Glomerular endothelial cell (primary cell): Measurements from ENCODE around the gene ARHGAP42. TPM values are rescaled to one million over a fixed set of nuclear protein-coding genes. Genes with fewer than 3 reads are reported as not detected.

Experiments
- DNase-seq: peaks from one replicate; pipeline ENCODE4 v3.0.0-alpha.2; 2011; ENCODE audit warnings: low read depth, low spot score; ENCODE audit errors: extremely low read depth
- total RNA-seq: library from RNA; depleted of rRNA; stranded (reverse); fragments of >200 nt; gene quantifications from 2 replicates; pipeline ENCODE4 v1.2.3, GENCODE V29; 2015

The ARHGAP42 gene
- total RNA-seq, 1 donor from 2014 or later, result 11.9 TPM

DNA sequence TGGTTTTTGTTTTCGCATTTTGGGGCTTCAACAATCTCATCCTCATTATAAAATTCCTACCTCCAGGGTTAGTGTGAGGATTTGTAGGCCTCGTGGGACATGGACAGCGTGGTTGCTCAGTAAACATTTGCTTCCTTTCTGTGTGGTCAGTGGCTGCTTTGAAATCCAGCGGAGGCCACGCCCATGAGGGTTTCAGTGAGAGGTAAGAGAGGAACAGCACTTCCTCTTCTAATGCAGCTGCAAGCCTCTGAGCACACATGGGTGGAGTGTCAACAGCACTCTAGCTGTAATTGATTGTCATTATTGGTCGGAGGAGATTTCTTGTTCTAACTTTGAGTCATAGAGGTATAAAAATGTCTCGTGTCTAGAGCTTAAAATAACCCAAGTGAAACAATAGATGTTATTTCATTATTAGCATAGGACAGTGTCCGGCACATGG is 6.0 kb upstream of the ARHGAP42 start:
- no peak for DNase-seq

DNA sequence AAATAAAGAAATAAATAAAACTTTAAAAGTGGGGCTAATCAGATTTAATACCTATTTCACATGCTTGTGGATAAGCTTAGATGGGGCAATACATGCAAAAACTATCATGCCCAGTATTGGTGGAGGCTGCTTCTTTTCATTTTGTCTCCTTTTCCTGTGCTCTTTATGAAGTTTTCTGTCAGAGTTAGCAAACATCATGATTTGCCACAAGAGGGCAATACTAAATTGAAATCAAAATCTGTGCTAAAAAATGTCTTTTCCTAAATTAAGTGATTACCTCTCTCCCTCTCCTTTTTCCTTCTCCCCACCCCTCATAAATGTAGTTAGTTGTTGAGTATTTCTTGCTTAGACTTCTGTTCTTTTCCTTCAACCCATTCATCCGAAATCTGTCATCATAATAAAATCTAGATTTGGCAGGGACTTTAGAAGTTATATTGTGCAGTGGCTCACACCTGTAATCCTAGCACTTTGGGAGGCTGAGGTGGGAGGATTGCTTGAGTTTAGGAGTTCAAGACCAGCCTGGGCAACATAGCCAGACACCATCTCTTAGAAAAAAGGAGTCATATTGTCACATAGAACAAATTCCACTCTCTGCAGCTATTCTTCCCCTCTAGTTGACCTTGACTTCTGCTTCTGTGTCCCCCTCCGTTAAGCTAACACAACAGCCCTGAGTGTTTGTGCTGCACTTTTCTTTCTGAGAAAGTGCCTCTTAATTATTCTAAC is 4.7 kb upstream of the ARHGAP42 start:
- DNase-seq, result no peak

DNA sequence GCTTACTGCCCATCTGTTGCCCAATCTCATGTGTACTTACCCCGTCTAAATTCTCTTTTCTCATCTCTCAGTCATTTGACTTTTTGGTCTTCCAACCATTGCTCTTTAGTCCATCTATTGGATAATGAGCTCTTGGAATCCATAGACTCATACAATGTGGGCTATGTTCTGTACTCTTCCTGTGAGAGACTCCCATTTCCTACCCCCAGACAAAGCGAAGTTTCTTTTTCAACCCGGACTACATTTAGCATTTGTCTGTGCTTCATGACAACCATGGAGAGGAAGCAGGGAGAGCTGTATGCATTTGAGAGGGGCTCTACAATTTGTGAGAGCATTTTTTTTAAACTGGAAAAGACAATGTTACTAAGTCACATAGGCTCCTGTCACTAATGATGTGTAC is 4.0 kb upstream of the ARHGAP42 start:
- DNase-seq, result no peak

DNA sequence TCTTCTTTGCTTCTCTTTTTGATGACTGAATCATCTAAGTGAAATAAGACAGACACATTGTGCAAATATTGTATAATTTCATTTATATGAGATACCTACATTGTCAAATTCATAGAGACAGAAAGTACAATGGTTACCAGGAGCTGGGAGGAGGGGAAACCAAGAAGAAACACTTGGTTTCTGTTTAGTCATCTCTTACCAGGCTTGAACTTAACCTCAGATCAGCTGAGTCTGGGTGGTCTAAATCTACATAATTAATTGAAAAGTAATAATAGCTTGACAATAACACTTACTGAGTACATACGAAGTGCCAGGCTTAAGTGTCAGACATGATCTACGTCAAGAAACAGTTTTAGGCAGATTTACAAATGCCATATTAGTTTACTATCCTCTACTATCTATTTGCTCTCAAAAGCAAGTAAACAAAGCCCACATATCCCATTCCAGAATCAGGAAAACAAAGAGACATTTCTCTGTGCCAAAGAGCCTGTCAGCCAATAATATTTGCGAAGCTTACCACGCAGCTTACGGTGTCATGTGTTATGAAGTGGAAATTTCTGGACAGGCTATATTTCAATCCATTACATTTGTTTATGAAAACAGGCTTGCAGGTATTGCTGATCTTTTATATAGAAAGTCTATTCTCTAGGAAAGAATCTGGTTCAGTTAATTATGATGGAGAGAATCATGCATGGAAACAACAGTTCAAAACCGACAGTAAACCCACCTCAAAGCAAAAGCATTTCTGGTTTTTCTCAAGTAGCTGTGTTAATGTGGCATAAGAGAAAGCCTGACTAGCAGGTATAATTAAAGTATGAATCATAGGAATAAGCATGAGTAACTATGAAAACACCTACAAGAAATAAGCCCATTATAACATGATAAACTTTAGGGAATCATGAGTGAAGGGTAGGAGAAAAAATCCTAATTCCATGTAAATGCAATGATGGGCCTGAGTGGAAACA is 2.7 kb upstream of the ARHGAP42 start:
- no peak for DNase-seq

DNA sequence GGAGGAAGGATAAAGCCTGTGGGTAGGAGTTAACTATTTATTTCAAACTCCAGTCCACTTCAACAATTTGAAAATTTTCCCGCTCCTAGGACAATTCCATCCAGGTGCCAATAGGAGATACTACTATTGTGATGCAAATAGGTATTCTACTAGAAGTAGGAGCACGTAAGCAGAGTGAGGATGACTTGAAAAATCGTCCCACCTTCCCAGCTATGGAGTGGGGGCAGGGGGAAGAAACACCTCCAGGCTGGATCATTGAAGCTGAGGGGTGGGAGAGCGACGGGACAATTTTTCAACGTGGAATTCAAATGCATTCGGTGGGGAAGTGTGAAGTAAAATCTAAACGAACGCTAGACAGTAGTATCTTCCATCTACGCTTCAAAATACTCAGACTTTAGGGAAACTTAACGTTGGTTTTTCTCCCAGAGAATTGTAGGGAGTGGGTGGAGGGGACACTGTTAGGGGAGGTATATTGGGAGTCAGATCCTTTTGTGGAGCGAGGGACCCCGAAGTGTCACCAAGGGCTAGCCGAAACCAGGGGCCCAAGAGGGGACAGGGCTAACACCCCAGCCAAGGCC is 523 bp upstream of the ARHGAP42 start:
- DNase-seq, result no peak

DNA sequence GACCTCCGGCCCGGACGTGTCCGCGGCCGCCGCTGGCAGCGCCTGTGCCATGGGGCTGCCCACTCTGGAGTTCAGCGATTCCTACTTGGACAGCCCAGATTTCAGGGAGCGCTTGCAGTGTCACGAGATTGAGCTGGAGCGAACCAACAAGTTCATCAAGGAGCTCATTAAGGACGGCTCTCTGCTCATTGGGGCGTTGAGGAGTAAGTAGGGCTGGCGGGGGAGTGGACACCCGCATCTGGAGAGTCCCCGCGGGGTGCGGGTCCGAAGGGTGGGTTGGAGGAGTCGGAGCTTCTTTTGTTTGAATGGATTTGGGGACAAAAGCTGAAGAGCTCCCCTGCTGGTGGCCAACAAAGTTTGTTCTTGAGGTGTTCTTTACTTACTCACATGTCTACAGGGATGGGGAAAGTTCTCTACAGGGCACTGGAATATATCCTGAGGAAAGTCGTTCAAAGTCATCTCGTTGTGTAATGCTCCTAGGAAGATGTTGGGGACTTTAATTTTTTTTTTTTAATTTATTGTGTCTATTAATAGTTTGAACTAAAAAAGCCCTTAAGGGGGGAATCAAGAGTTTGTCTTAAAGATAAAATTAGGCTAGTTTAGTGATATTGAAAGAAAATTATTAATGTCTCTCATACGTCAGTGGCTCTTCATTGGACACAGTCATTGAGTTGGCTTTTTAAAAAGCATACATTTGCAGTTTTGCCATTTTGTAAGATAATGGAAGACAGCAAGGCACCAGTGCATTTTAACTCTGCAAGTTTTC is 725 bp downstream of the ARHGAP42 start:
- DNase-seq, result peak; percentile 78

DNA sequence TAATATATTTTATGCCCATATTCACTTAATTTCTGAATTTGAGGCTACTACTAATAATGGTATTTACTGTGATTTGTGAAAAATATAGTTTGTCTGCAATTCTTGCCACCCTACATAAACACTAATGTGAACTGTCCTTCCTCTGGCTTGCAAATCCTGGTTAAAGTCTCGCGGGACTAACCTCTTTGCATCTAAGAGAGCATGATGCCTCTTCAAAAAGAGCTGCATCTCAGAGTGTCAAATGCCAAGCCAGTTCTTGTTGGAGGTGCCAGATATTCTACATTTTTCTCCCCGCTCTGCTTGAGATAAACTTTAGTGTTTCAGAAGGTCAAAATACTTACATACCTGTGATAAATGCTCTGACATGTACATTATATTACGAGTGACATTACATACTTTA is 2.1 kb downstream of the ARHGAP42 start:
- no peak for DNase-seq

DNA sequence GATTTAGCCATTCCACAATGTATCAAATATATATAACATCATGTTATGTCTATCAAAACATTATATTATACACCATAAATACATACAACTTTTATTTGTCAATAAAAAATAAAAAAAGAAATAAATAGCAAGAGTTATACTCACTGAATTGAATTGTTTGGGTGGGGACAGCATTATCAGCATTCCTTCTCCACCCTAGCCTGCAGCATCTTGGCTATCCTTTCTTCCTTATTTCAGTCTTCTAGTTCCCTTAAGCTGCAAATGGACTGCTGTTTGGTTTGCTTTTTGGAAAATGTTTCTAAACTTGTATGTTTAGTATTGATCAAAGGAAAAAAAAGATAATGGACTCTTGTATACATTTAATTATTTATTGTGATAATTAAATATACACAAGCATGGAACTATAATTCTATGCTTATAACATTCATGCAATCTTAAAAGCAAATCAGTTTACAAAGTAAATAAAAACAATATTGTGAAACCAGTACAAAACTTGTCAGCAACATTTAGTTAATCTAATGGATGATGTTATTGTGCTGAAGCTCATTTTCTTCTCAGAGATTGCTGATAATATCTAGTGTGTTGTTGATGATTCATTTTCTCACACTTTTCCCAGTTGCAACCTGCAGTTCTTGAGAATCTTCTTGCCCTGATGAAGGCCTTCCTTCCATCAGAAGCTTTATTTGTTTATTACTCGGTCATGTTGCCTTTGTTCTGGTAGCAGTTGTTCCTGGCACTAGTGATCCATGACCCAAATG is 5.0 kb downstream of the ARHGAP42 start:
- DNase-seq, result no peak

DNA sequence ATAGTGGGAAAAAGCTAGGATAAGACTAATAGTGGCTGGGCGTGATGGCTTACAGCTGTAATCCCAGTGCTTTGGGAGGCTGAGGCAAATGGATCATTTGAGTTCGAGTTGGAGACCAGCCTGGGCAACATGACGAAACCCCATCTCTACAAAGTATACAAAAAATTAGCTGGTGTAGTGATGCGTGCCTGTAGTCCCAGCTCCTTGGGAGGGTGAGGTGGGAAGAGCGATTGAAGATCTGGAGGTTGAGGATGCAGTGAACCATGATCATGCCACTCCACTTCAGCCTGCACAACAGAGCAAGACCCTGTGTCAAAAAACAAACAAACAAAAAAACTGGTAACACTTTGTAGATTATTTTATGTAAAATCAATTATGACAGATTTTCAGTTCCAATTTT is 8.8 kb downstream of the ARHGAP42 start:
- DNase-seq, result no peak

DNA sequence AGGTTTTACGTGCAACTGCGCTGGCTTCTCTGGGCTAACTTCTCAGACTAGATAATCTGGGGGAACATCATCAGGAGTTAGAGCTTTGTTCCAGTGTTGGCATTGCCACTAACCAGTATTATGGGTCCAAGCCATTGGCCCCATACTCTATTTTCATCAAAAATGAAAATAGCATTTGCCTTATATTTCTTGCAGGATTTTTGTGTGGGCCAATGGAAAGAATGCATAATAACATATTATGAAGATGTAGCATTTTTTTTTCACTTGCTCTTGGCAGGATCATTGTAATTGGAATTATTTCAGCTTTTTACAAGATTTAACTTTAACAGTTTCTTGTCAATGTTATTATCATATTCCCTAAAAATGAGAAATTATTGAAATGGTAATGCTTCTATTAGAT is 16.1 kb downstream of the ARHGAP42 start:
- no peak for DNase-seq

DNA sequence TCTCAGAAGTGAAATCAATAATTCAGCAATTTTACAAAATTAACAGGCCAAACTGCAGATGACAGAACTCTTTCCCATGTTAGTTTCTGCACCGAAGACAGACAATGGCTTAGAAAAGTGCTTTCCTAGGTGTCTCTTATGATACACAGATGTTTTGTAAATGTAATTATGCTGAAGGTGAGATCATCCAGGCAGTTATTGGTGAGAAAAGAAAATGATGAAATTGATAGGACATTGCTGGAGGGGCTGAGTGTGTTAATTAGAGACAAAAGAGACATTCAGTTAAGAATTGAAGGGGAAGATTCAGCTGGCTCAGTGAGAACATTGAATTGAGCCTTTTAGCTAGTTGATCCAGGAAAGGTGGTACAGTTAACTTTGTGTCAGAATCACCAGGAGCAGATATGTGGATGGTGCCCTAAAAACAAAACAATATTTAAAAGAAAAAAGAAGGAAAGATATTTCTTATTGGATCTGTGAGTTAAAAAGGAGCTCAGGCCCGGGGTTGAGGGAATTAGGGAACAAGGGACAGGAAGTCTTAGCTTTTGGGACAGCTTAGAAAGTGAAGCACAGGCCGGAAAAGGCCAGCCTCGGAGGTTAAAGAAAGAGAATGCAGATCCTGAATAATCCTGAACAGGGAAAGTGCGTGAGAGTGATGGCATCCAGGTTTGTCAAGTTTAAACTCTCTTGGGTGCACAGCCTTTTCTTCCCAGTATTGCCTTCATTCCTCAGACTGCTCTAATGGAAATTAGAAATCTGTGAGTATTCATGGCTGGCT is 16.9 kb downstream of the ARHGAP42 start:
- DNase-seq, result no peak

DNA sequence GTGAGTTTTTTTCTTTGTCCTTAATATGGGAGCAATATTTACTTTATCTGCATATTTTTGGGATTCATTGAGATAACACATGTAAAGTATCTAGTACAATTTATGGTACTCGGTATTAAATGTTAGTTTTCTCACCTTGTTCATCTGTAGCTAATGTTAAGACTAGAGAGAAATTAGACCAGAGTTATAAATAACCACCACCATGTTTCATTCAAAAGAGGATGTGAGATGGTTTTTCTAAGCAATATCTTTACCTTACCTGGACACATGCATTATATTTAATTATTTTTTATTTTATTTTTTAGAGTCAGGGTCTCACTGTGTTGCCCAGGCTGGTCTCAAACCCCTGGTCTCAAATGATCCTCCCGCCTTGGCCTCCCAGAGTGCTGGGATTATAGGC is 18.4 kb downstream of the ARHGAP42 start:
- DNase-seq, result no peak

DNA sequence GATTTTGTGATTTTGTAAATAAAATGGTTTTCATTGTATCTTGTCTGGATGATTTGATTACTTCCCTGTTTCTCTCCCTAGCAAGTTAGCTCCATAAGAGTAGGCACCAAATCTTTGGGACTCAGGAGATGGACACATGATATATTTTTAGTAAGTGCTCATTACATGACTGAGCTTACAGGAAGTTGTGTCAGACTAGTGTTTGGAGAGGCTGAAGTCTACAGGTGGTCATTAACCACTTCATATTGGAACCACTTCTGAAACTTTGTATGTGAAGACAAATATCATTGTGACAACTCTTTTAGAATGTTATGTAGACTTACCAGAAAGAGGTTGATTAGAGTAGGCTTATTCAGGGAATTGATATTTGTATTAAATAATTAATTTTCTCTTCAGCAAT is 19.1 kb downstream of the ARHGAP42 start:
- DNase-seq, result no peak

DNA sequence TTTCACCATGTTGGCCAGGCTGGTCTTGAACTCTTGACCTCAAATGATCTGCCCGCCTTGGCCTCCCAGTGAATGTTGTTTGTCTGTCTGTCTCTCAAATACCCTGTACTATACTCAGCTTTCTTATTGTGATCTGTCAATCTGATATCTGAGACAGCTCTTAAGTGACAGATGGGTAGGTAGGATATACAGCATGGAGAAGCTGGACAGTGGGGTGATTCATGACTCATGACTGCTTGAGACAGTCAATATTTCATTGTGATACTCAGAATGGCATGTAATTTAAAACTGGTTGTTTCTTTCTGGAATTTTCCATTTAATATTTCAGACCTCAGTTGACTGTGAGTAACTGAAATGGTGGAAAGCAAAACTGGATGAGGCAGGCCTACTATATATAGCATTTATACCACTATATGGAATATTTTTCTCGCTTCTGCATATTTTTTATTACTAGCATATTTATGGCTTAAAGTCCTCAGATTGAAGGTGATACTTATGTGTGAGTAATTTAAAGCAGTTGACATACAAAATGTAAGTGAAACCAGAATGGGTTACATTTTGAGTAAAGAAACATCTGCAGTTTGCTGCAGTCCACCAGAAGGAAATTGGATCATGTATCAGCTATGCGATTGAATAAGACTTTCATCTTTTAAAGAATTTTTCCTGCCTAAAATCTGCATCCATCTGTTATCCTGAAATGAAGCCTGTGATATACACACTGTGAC is 22.3 kb downstream of the ARHGAP42 start:
- no peak for DNase-seq

DNA sequence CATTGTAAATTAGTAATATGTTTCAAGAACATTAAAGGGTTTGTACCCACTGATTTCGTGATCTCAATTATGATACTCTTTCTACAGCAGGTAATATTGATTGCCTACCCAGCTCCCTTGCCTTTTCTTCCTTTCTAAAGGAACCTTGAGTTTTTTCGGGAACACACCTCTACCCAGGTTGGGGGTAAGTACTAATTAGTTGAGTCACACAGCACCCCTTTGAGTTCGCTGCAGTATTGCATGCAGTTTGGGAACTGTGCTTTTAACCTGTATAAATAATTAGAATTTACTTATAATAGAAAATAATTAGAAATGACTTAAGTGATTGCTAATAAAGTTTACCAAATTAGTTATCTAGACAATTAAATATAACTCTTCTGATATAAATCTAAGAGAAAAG is 24.9 kb downstream of the ARHGAP42 start:
- no peak for DNase-seq

DNA sequence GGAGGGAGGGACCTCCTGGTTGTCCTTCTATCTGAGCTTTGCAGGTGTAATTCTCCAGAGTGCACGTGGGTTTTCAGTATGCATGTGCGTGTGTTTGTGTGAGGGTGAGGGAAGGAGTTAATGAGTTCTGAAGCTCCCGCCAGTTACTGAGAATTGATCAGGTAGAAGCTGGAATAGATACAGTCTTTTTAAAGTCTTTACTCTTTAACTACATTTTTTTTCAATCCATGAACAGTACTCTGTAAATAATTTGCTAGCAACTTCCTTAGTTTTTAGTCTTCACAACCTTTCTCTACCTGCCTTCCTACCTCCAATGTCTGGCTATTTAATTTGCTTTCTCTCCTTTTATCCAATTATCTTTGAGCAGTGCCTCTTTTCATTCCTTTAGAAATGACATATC is 25.5 kb downstream of the ARHGAP42 start:
- DNase-seq, result no peak

DNA sequence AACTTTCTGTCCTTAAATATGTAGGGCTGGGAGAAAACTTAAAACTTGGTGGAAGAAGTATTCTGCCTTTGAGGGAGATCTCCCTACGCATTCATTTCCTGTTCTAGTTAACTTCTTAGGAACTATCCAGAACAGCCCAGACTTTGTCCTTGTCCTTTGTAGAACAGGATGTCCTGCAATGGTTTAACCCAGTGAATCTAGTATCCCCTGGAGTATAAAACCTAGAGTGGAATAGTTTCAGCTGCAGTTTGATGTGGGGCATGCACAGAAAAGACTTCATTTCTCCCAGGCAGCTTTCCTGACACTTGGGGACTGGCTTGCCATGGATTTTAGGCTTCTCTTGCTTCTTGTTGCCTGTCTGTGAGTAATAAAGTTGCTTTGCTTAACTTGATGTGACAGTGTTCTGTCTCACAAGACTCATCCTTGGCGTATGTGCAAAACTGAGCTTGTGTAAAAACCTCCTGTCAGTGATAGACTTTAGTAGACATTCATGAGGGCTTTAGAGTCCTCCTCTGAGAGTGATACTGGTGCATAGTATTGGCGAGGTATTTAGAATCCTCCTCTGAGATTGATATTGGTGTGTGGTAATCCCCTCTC is 28.2 kb downstream of the ARHGAP42 start:
- DNase-seq, result no peak

DNA sequence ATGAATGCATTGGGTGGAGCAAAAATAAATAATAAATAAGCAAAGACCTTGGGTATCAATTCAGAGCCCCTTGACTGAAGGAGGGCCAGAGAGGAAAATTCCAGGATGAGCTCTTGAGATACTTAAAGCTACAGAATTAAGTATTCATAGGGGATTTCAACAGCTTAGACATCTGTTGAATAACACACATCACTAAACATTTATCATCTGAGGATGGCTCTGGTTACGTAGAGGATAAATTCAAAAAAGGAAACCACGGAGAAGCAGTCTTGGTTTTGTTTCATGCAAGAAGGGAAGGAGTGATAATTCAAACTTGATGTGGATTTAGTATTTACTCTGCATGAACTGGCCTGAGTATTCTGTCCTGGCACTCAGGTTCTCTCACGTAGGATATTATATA is 29.8 kb downstream of the ARHGAP42 start:
- no peak for DNase-seq
